HepG2 (cell line): ENCODE data around the gene DBN1. TPM values are rescaled to one million over a fixed set of nuclear protein-coding genes. Genes with fewer than 3 reads are reported as not detected.
A peak's percentile ranks its signal among the peaks of the same experiment; 100 is the strongest.

ENCODE experiments used
- BCL6 ChIP-seq: IDR thresholded peaks from 2 replicates; pipeline ENCODE4 v1.6.1; 2016; ENCODE audit warnings: missing genetic modification reagents, missing compliant biosample characterization
- ELF3 ChIP-seq: IDR thresholded peaks from 2 replicates; pipeline ENCODE4 v1.6.1; 2016; ENCODE audit warnings: missing genetic modification reagents, missing compliant biosample characterization
- GATAD1 ChIP-seq: IDR thresholded peaks from 2 replicates; pipeline ENCODE4 v1.6.1; 2016; ENCODE audit warnings: missing genetic modification reagents, missing compliant biosample characterization
- GTF2F1 ChIP-seq: fragments of 150-350 bp; IDR thresholded peaks from 2 replicates; pipeline ENCODE4 v1.6.1; 2014; ENCODE audit warnings: low read length
- HINFP ChIP-seq: sonication (generic); formaldehyde crosslinking; IDR thresholded peaks from 2 replicates; pipeline ENCODE4 v1.4.0; 2020; ENCODE audit warnings: low read depth, mild to moderate bottlenecking, missing genetic modification reagents
- ISX ChIP-seq: sonication (generic); formaldehyde crosslinking; conservative IDR thresholded peaks from 2 replicates; pipeline ENCODE4 v1.5.0; 2020; ENCODE audit warnings: missing genetic modification reagents
- KLF13 ChIP-seq: sonication (generic); formaldehyde crosslinking; IDR thresholded peaks from 2 replicates; pipeline ENCODE4 v1.4.0; 2020; ENCODE audit warnings: mild to moderate bottlenecking, missing genetic modification reagents
- MLLT10 ChIP-seq: sonication (generic); formaldehyde crosslinking; IDR thresholded peaks from 2 replicates; pipeline ENCODE4 v1.4.0; 2020; ENCODE audit warnings: missing genetic modification reagents
- SMARCE1 ChIP-seq: fragments of 450-650 bp; IDR thresholded peaks from 2 replicates; pipeline ENCODE4 v1.6.1; 2017; ENCODE audit warnings: borderline replicate concordance
- SRSF9 ChIP-seq: fragments of 200-400 bp; formaldehyde crosslinking; IDR thresholded peaks from 2 replicates; pipeline ENCODE4 v1.6.1; 2018; ENCODE audit warnings: borderline replicate concordance, mild to moderate bottlenecking, low read depth, low read length; ENCODE audit not compliant: insufficient read depth, poor library complexity, severe bottlenecking
- TBX2 ChIP-seq: sonication (generic); formaldehyde crosslinking; IDR thresholded peaks from 2 replicates; pipeline ENCODE4 v1.5.0; 2020; ENCODE audit warnings: missing genetic modification reagents, mild to moderate bottlenecking, borderline replicate concordance
- ZBTB21 ChIP-seq: sonication (generic); formaldehyde crosslinking; IDR thresholded peaks from 2 replicates; pipeline ENCODE4 v1.4.0; 2020; ENCODE audit warnings: missing genetic modification reagents
- ZEB1 ChIP-seq: IDR thresholded peaks from 2 replicates; pipeline ENCODE4 v1.6.1; 2012; ENCODE audit warnings: mild to moderate bottlenecking, low read depth, inconsistent platforms; ENCODE audit not compliant: insufficient replicate concordance
- ZFP36L1 ChIP-seq: sonication (generic); formaldehyde crosslinking; IDR thresholded peaks from 2 replicates; pipeline ENCODE4 v1.8.0; 2022; ENCODE audit warnings: mild to moderate bottlenecking, missing genetic modification reagents, moderate library complexity
- ZMYM4 ChIP-seq: sonication (generic); formaldehyde crosslinking; IDR thresholded peaks from 2 replicates; pipeline ENCODE4 v1.8.1; 2023; ENCODE audit warnings: mild to moderate bottlenecking, missing genetic modification reagents
- ZNF678 ChIP-seq: sonication (generic); formaldehyde crosslinking; IDR thresholded peaks from 2 replicates; pipeline ENCODE4 v1.4.0; 2020; ENCODE audit warnings: mild to moderate bottlenecking, missing genetic modification reagents
- polyA plus RNA-seq, 8 experiments: library from polyadenylated mRNA; depleted of rRNA in 3 of 8; stranded (reverse) in 7 of 8; unstranded in 1 of 8; fragments of >200 nt; fragmentation: Illumina TruSeq in 4 of 8; extraction: Trizol in 4 of 8; gene quantifications; 2 replicates each; pipeline versions ENCODE4 v1.2.1 to v1.2.3, GENCODE V29; 2011 to 2016; ENCODE audit warnings: low read depth in 4 of 8, missing spikeins in 1 of 8, mixed read lengths in 1 of 8; ENCODE audit not compliant: insufficient read depth in 1 of 8
- total RNA-seq, 5 experiments: library from RNA; depleted of rRNA; stranded (reverse); fragments of >200 nt; fragmentation: Illumina TruSeq; extraction: Trizol; gene quantifications; 2 replicates each; pipeline ENCODE4 v1.2.3, GENCODE V29; 2016; ENCODE audit warnings: low read depth in 1 of 5
- TF ChIP-seq, protein P1 (sequence below): sonication (generic); formaldehyde crosslinking; IDR thresholded peaks from 2 replicates; pipeline ENCODE4 v1.4.0; 2020; ENCODE audit warnings: missing genetic modification reagents, borderline replicate concordance
- TF ChIP-seq, protein P2 (sequence below): sonication (generic); formaldehyde crosslinking; IDR thresholded peaks from 2 replicates; pipeline ENCODE4 v1.4.0; 2020; ENCODE audit warnings: missing genetic modification reagents, borderline replicate concordance
- TF ChIP-seq, protein P3 (sequence below): sonication (generic); formaldehyde crosslinking; IDR thresholded peaks from 2 replicates; pipeline ENCODE4 v1.4.0; 2020; ENCODE audit warnings: mild to moderate bottlenecking, missing genetic modification reagents

The DBN1 gene
- total and polyA plus RNA-seq, 2 of the 13 experiments (the other 11 are each of a cell fraction or from before 2014, with no cell fraction given) = 27.0 to 37.3 TPM

DNA sequence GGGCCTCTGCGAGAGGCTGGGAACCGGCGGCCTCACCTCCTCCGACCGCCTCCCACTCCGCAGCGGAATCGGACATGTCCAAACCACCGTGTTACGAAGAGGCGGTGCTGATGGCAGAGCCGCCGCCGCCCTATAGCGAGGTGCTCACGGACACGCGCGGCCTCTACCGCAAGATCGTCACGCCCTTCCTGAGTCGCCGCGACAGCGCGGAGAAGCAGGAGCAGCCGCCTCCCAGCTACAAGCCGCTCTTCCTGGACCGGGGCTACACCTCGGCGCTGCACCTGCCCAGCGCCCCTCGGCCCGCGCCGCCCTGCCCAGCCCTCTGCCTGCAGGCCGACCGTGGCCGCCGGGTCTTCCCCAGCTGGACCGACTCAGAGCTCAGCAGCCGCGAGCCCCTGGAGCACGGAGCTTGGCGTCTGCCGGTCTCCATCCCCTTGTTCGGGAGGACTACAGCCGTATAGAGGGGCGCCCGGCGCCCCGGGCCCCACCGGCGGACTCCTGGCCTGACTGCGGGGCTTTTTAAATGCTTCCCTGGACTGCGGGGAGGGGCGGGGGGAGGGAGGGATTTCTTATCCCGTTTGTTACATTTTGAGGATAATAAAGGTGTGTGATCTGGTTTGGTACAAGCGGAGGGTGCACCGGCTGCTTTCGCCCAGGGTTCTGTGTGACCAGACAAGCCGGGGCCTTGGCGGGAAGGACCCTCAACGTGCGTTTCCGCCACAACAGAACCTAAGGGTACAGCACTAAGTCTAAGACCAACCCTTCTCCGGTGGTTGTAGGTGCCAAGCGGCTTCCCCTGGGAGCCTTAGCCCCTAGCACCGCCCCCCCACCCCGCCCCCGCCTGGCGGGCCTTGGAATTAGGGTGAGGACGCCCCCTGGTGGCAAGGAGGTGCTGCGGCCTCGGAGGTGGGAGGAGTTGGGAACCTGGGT lies 17.5 kb downstream of the DBN1 start (continued):
- TF ChIP-seq, protein P1, sequence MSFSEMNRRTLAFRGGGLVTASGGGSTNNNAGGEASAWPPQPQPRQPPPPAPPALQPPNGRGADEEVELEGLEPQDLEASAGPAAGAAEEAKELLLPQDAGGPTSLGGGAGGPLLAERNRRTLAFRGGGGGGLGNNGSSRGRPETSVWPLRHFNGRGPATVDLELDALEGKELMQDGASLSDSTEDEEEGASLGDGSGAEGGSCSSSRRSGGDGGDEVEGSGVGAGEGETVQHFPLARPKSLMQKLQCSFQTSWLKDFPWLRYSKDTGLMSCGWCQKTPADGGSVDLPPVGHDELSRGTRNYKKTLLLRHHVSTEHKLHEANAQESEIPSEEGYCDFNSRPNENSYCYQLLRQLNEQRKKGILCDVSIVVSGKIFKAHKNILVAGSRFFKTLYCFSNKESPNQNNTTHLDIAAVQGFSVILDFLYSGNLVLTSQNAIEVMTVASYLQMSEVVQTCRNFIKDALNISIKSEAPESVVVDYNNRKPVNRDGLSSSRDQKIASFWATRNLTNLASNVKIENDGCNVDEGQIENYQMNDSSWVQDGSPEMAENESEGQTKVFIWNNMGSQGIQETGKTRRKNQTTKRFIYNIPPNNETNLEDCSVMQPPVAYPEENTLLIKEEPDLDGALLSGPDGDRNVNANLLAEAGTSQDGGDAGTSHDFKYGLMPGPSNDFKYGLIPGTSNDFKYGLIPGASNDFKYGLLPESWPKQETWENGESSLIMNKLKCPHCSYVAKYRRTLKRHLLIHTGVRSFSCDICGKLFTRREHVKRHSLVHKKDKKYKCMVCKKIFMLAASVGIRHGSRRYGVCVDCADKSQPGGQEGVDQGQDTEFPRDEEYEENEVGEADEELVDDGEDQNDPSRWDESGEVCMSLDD (CRISPR knock-in tag) = no peak
- no peak for TF ChIP-seq MLLT10 (CRISPR knock-in tag)
- no peak for TF ChIP-seq SRSF9
- TF ChIP-seq, protein P2, sequence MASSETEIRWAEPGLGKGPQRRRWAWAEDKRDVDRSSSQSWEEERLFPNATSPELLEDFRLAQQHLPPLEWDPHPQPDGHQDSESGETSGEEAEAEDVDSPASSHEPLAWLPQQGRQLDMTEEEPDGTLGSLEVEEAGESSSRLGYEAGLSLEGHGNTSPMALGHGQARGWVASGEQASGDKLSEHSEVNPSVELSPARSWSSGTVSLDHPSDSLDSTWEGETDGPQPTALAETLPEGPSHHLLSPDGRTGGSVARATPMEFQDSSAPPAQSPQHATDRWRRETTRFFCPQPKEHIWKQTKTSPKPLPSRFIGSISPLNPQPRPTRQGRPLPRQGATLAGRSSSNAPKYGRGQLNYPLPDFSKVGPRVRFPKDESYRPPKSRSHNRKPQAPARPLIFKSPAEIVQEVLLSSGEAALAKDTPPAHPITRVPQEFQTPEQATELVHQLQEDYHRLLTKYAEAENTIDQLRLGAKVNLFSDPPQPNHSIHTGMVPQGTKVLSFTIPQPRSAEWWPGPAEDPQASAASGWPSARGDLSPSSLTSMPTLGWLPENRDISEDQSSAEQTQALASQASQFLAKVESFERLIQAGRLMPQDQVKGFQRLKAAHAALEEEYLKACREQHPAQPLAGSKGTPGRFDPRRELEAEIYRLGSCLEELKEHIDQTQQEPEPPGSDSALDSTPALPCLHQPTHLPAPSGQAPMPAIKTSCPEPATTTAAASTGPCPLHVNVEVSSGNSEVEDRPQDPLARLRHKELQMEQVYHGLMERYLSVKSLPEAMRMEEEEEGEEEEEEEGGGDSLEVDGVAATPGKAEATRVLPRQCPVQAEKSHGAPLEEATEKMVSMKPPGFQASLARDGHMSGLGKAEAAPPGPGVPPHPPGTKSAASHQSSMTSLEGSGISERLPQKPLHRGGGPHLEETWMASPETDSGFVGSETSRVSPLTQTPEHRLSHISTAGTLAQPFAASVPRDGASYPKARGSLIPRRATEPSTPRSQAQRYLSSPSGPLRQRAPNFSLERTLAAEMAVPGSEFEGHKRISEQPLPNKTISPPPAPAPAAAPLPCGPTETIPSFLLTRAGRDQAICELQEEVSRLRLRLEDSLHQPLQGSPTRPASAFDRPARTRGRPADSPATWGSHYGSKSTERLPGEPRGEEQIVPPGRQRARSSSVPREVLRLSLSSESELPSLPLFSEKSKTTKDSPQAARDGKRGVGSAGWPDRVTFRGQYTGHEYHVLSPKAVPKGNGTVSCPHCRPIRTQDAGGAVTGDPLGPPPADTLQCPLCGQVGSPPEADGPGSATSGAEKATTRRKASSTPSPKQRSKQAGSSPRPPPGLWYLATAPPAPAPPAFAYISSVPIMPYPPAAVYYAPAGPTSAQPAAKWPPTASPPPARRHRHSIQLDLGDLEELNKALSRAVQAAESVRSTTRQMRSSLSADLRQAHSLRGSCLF = no peak
- TF ChIP-seq ZFP36L1 (CRISPR knock-in tag) = no peak
- TF ChIP-seq ISX (CRISPR knock-in tag) = no peak
- no peak for TF ChIP-seq KLF13
- no peak for TF ChIP-seq ZBTB21 (CRISPR knock-in tag)
- TF ChIP-seq SMARCE1 = no peak
- no peak for TF ChIP-seq GATAD1 (CRISPR knock-in tag)
- TF ChIP-seq, protein P3, sequence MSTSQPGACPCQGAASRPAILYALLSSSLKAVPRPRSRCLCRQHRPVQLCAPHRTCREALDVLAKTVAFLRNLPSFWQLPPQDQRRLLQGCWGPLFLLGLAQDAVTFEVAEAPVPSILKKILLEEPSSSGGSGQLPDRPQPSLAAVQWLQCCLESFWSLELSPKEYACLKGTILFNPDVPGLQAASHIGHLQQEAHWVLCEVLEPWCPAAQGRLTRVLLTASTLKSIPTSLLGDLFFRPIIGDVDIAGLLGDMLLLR (CRISPR knock-in tag) = no peak; the same call in 1 of the 2 replicates
- TF ChIP-seq GTF2F1 = no peak
- TF ChIP-seq TBX2 = no peak
- TF ChIP-seq ZNF678 = no peak
- TF ChIP-seq HINFP (CRISPR knock-in tag) = peak; percentile 5; the same call in 1 of the 2 replicates
- TF ChIP-seq ZMYM4 (CRISPR knock-in tag) = no peak
- TF ChIP-seq ELF3 = no peak
- no peak for TF ChIP-seq BCL6 (CRISPR knock-in tag)
- no peak for TF ChIP-seq ZEB1
